ENCODE measurements around the gene ZNF133. TPM values are rescaled to one million over a fixed set of nuclear protein-coding genes. Genes with fewer than 3 reads are reported as not detected.

ZNF133 gene
- total RNA-seq, 1 donor, result 19.5 TPM

DNA sequence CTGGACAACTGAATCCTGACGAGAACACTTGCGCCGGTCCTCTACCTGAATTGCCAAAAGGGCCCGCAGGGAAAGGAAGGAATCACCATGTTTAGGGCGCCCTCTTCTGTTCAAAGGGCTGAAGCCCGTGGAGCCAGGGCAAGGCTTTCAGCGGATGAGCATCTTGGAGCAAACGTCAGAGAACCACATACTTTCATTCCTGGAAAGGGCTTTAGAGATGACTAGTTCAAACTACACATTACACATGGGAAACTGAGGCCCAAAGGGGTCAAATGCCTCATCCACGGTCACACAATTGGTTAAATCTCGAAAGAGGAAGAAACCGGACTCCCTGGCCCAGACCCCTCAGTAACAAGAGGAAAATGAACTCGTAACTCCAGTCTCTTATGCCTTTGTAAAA is 11.5 kb upstream of the ZNF133 start:
- Histone ChIP-seq H3K4me2 (ENCODE audit: insufficient read depth, low read length) (peak overlapping the region; percentile 80), H3K27me3 (ENCODE audit: insufficient read depth, low read length) (peaks cover 23% of the 10 kb centered on the region), H4K20me1 (ENCODE audit: insufficient read depth, low read length) (no peaks in the 10 kb centered on the region), H3K36me3 (ENCODE audit: insufficient read depth, low read length) (no peaks in the 10 kb centered on the region), H3K79me2 (ENCODE audit: insufficient read depth, low read length) (no peaks in the 10 kb centered on the region), H3K4me3 (ENCODE audit: insufficient read depth, low read length) (peak overlapping the region; percentile 40), H3K4me1 (ENCODE audit: insufficient read depth, low read length) (peaks cover 4% of the 10 kb centered on the region), H3K27ac (ENCODE audit: low read depth, low read length) (no peak overlapping the region), H2AFZ (ENCODE audit: low read length) (peak overlapping the region; percentile 72), H3K9me3 (ENCODE audit: low read depth, low read length) (no peaks in the 10 kb centered on the region)
- TF ChIP-seq, protein P1, sequence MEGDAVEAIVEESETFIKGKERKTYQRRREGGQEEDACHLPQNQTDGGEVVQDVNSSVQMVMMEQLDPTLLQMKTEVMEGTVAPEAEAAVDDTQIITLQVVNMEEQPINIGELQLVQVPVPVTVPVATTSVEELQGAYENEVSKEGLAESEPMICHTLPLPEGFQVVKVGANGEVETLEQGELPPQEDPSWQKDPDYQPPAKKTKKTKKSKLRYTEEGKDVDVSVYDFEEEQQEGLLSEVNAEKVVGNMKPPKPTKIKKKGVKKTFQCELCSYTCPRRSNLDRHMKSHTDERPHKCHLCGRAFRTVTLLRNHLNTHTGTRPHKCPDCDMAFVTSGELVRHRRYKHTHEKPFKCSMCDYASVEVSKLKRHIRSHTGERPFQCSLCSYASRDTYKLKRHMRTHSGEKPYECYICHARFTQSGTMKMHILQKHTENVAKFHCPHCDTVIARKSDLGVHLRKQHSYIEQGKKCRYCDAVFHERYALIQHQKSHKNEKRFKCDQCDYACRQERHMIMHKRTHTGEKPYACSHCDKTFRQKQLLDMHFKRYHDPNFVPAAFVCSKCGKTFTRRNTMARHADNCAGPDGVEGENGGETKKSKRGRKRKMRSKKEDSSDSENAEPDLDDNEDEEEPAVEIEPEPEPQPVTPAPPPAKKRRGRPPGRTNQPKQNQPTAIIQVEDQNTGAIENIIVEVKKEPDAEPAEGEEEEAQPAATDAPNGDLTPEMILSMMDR (IDR thresholded peaks at IDR 0.05; ENCODE audit: extremely low read depth, low read depth, low read length), result peak; percentile 97
- DNase-seq (ENCODE audit: insufficient read length, low spot score, missing footprints), result no peak

DNA sequence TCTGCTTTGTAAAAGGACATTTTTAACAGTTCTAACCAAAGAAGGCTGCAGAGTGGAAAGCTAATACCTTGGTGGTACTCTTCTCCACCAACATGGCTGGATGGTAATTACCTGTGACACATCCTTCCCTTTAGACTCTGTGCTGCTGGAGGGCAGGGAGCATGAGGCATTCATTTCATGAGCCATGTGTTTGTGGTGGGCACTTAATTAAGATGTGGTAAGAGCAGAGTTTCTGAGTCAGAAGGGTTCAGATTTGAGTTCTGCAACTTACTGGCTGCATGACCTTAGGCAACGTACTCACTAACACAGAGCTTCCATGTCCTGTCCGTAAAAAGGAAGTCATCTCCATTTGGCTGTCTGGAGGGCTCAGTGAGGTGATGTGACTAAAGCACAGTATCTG is 9.1 kb upstream of the ZNF133 start:
- Histone ChIP-seq H3K27me3 (ENCODE audit: insufficient read depth, low read length) (peaks cover 8% of the 10 kb centered on the region), H3K4me1 (ENCODE audit: insufficient read depth, low read length) (peaks cover 4% of the 10 kb centered on the region), H3K4me2 (ENCODE audit: insufficient read depth, low read length) (no peak overlapping the region), H3K36me3 (ENCODE audit: insufficient read depth, low read length) (no peaks in the 10 kb centered on the region), H4K20me1 (ENCODE audit: insufficient read depth, low read length) (no peaks in the 10 kb centered on the region), H2AFZ (ENCODE audit: low read length) (no peak overlapping the region), H3K9me3 (ENCODE audit: low read depth, low read length) (peaks cover 1% of the 10 kb centered on the region), H3K79me2 (ENCODE audit: insufficient read depth, low read length) (no peaks in the 10 kb centered on the region), H3K4me3 (ENCODE audit: insufficient read depth, low read length) (no peak overlapping the region), H3K27ac (ENCODE audit: low read depth, low read length) (no peak overlapping the region)
- TF ChIP-seq, protein P1 (IDR thresholded peaks at IDR 0.05; ENCODE audit: extremely low read depth, low read depth, low read length), result no peak
- DNase-seq (ENCODE audit: insufficient read length, low spot score, missing footprints), result no peak

DNA sequence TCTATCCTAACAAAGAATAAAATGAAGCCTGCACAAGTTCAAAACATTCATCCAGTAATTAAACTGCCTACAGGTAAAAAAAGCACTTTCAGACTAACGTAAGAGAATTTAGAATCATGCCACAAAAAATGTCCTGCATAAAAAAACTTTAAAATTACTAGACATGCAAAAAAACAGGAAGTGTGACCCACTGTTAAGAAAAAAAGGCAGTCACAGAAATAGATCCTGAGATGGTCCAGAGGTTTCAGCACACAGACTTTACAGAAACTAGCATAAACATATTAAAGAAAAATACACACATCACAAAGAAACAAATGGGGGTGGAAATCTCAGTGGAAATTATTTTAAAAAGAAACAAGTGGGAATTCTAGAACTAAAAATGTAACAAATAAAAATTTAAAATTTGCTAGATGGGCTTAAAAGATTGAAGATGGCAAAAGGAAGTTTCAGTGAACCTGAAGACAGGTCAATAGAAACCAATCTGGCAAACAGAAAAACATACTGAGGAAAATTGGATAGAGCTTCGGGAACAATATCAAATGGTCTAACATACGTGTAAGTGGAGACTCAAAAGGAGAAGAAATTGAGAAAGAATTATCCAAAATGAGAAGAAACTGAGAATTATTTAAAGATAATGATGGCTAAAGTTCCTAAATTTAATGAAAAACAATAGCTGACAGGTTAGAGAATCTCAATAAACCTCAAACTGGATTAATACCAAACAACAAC is 3.4 kb upstream of the ZNF133 start:
- Histone ChIP-seq H3K79me2 (ENCODE audit: insufficient read depth, low read length) (peaks cover 16% of the 10 kb centered on the region), H3K9me3 (ENCODE audit: low read depth, low read length) (peaks cover 7% of the 10 kb centered on the region), H3K4me2 (ENCODE audit: insufficient read depth, low read length) (no peak overlapping the region), H3K27ac (ENCODE audit: low read depth, low read length) (no peak overlapping the region), H3K4me1 (ENCODE audit: insufficient read depth, low read length) (peaks cover 14% of the 10 kb centered on the region), H4K20me1 (ENCODE audit: insufficient read depth, low read length) (peaks cover 2% of the 10 kb centered on the region), H2AFZ (ENCODE audit: low read length) (no peak overlapping the region), H3K4me3 (ENCODE audit: insufficient read depth, low read length) (no peak overlapping the region), H3K36me3 (ENCODE audit: insufficient read depth, low read length) (no peaks in the 10 kb centered on the region), H3K27me3 (ENCODE audit: insufficient read depth, low read length) (no peaks in the 10 kb centered on the region)
- DNase-seq (ENCODE audit: insufficient read length, low spot score, missing footprints), result peak; percentile 83
- TF ChIP-seq, protein P1 (IDR thresholded peaks at IDR 0.05; ENCODE audit: extremely low read depth, low read depth, low read length), result no peak

DNA sequence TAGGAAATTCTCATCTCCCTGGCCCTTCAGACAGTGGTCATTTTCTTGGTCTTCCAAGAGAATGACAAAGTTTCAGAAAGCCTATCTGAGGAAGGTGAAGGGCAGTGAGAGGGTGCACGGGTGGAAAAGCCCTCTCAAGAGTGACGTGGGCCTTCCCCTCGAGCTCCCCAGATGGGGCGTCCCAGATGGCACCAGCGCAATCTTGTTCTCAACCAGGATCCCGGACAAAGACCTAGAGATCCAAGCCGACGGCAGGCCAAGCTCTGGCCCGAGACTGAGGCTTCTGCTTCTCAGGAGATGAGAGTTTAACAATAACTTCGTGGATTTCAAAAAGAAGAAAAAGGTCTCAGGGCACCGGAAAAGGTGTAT is 797 bp upstream of the ZNF133 start:
- Histone ChIP-seq H3K27ac (ENCODE audit: low read depth, low read length) (peak overlapping the region; percentile 91), H3K9me3 (ENCODE audit: low read depth, low read length) (peaks cover 7% of the 10 kb centered on the region), H3K4me3 (ENCODE audit: insufficient read depth, low read length) (peak overlapping the region; percentile 98), H2AFZ (ENCODE audit: low read length) (peak overlapping the region; percentile 98), H3K36me3 (ENCODE audit: insufficient read depth, low read length) (peaks cover 5% of the 10 kb centered on the region), H3K79me2 (ENCODE audit: insufficient read depth, low read length) (peaks cover 41% of the 10 kb centered on the region), H3K4me2 (ENCODE audit: insufficient read depth, low read length) (peak overlapping the region; percentile 93), H3K4me1 (ENCODE audit: insufficient read depth, low read length) (peaks cover 14% of the 10 kb centered on the region), H4K20me1 (ENCODE audit: insufficient read depth, low read length) (peaks cover 6% of the 10 kb centered on the region), H3K27me3 (ENCODE audit: insufficient read depth, low read length) (no peaks in the 10 kb centered on the region)
- TF ChIP-seq, protein P1 (IDR thresholded peaks at IDR 0.05; ENCODE audit: extremely low read depth, low read depth, low read length), result no peak
- DNase-seq (ENCODE audit: insufficient read length, low spot score, missing footprints), result peak; percentile 58

Data from osteoblast (primary cell).